Activated T-helper 1 cell treated with anti-CD3 and anti-CD28 coated beads, Interleukin-12 subunit alpha, Interleukin-12 subunit beta, Interleukin-2, Interleukin-4 antibody, amounts not matched to agents 30 ng/mL and 10 ng/mL and 1 ng/mL, durations not matched to agents 14 hours and 24 hours and 36 hours (primary cell): ENCODE data around the gene VPS11. TPM values are rescaled to one million over a fixed set of nuclear protein-coding genes. Genes with fewer than 3 reads are reported as not detected.
A peak's percentile ranks its signal among the peaks of the same experiment; 100 is the strongest.
"Not testable (repeated sequence)": the region's sequence is repeated elsewhere in the genome, so short reads cannot be mapped to it uniquely, and the experiment has no call there.

ENCODE experiments used
- DNase-seq: peaks from one replicate; pipeline ENCODE4 v3.0.0; 2021; ENCODE audit warnings: low spot score
- H3K27ac Mint-ChIP-seq: one replicate; pipeline ENCODE4 v1.8.0; 2021; ENCODE audit warnings: mild to moderate bottlenecking, mixed read lengths
- H3K27me3 Mint-ChIP-seq: one replicate; pipeline ENCODE4 v1.8.0; 2022; ENCODE audit warnings: mild to moderate bottlenecking, moderate library complexity, mixed read lengths; ENCODE audit not compliant: insufficient read depth
- H3K36me3 Mint-ChIP-seq: one replicate; pipeline ENCODE4 v1.8.0; 2021; ENCODE audit warnings: low read depth, mixed read lengths
- H3K4me1 Mint-ChIP-seq: one replicate; pipeline ENCODE4 v1.8.0; 2021; ENCODE audit warnings: low read depth, mixed read lengths
- H3K4me3 Mint-ChIP-seq: one replicate; pipeline ENCODE4 v1.8.0; 2021; ENCODE audit warnings: mild to moderate bottlenecking, moderate library complexity, mixed read lengths
- H3K9me3 Mint-ChIP-seq: one replicate; pipeline ENCODE4 v1.8.0; 2021; ENCODE audit warnings: mixed read lengths
- intact Hi-C: fragments of 100-400 bp; cut with micrococcal nuclease; formaldehyde crosslinking; loops from one replicate; pipeline ENCODE4 v1.15.1; 2024
- total RNA-seq: library from RNA; stranded (reverse); gene quantifications from 2 replicates; pipeline ENCODE4 v1.2.3, GENCODE V29; 2022

The VPS11 gene
- total RNA-seq, 1 donor from 2014 or later, result 23.5 TPM

DNA sequence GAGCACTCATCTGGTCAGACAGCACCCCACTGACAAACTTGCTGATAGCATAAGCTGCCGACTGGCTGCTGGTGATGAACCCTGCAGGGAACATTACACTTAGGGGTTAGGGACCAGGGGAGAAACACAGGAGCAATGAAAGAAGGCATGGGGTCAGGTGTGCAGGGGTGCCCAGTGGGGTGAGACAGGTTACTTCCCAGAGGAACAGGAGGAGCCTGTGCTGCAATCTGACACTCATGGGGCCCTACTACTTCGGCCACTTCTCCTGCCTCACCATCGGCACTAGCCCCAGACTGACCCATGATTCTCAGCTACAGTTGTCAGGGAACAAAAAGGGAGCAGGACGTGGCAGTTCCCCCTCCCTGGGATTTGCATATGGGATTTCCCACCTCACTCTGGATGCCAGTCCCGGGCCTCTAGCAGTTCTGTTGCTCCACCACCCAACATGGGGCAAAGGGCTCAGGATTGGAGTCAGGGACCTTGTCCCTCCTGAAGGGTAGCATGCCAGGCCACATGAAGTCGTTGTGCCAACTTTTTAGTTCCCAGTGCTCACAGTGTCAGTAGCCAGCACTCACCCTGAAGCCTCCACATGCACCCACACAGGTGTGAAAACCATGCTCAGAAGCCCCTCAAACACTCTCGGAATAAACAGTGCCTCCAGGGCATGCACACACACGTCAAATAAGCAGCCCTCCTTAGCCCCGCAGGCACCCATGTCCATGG lies 39.1 kb upstream of the VPS11 start:
- intact Hi-C loops, result no loop called here
- H3K36me3 Mint-ChIP-seq, result peaks cover 15% of the 10 kb centered on the region
- H3K4me1 Mint-ChIP-seq, result peaks cover 29% of the 10 kb centered on the region
- DNase-seq, result no peak
- no peaks in the 10 kb centered on the region for H3K27me3 Mint-ChIP-seq
- no peaks in the 10 kb centered on the region for H3K9me3 Mint-ChIP-seq
- peak overlapping the region; percentile 80 for H3K4me3 Mint-ChIP-seq
- peak overlapping the region; percentile 31 for H3K27ac Mint-ChIP-seq

DNA sequence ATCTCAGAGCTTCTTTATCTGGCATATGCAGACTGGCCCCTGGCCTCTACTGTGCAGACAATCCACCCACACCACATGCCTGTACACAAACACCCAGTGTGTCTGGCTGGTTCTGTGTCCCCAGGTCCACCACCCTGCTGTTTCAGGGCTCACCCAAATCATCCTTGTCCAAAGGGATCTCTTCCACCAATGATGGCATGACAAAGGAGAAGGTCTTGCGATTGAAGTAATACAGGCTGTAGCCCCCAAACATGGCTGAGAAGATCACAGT lies 38.6 kb upstream of the VPS11 start:
- DNase-seq, result no peak
- peaks cover 26% of the 10 kb centered on the region for H3K4me1 Mint-ChIP-seq
- H3K27me3 Mint-ChIP-seq, result no peaks in the 10 kb centered on the region
- no peaks in the 10 kb centered on the region for H3K9me3 Mint-ChIP-seq
- H3K36me3 Mint-ChIP-seq, result peaks cover 11% of the 10 kb centered on the region
- peak overlapping the region; percentile 80 for H3K4me3 Mint-ChIP-seq
- peak overlapping the region; percentile 31 for H3K27ac Mint-ChIP-seq
- intact Hi-C loops, result no loop called here

DNA sequence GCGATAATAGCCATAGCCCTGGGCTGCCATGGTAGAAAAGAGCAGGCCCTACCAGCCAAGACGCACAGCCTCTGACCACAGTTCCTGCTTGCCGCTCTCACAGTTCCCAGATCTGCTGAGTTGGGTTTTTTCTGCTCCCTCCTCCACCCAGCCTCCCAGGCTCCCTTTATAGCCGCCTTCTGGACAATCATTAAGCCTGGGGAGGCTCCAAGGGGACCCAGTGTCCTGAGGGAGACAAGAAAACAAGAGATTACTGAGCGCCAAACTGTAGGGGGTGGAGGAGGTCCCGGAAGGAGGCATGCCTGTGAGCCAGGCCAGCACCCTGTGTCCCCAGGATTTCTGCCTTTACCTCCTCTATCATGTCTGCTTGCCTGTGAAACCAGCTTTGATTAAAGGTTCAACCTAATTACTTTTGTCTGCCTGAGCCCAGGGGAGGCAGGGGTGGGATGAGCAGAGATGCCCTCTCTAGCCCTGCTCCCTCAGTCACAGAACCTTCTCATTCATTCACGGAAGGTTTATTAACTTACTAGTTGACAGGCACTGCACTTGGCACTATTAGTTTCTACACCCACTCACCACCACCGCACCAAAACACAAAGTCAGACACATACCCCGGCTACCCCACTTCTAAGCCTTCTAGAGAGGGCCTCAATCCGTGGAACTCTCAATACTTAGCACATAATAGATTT lies 38.1 kb upstream of the VPS11 start:
- peaks cover 21% of the 10 kb centered on the region for H3K4me1 Mint-ChIP-seq
- DNase-seq, result no peak
- no peaks in the 10 kb centered on the region for H3K9me3 Mint-ChIP-seq
- peak overlapping the region; percentile 80 for H3K4me3 Mint-ChIP-seq
- intact Hi-C loops, result loop anchor here (1.0 to 2.0 kb wide), 9 partner anchors 11 to 101 kb away; partner anchors contain the start of genes C2CD2L, CENATAC, HYOU1 and RPS25
- peak overlapping the region; percentile 74 for H3K27ac Mint-ChIP-seq
- peaks cover 10% of the 10 kb centered on the region for H3K36me3 Mint-ChIP-seq
- H3K27me3 Mint-ChIP-seq, result no peaks in the 10 kb centered on the region

DNA sequence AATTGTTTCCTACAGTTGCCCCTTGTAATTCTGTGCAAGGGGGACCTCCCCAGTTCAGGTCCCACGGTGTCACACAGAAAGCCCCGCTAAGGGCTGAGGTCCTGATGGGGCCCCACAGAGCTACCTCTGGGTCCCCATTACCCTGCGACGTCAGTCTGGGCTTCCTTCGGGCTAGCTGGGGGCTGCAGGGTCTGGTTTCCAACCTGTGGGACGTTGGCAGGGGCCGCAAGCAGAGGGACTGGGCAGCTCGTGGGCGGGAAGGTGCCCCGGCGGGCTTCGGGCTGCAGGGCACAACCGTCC lies 37.6 kb upstream of the VPS11 start:
- intact Hi-C loops, result loop anchor here (1.0 to 2.0 kb wide), 9 partner anchors 12 to 101 kb away; partner anchors contain the start of genes C2CD2L, CENATAC, HYOU1 and RPS25
- Mint-ChIP-seq H3K4me3 (peak overlapping the region; percentile 80), H3K9me3 (no peaks in the 10 kb centered on the region), H3K4me1 (peaks cover 16% of the 10 kb centered on the region), H3K36me3 (peaks cover 7% of the 10 kb centered on the region), H3K27me3 (no peaks in the 10 kb centered on the region), H3K27ac (peak overlapping the region; percentile 74)
- no peak for DNase-seq

DNA sequence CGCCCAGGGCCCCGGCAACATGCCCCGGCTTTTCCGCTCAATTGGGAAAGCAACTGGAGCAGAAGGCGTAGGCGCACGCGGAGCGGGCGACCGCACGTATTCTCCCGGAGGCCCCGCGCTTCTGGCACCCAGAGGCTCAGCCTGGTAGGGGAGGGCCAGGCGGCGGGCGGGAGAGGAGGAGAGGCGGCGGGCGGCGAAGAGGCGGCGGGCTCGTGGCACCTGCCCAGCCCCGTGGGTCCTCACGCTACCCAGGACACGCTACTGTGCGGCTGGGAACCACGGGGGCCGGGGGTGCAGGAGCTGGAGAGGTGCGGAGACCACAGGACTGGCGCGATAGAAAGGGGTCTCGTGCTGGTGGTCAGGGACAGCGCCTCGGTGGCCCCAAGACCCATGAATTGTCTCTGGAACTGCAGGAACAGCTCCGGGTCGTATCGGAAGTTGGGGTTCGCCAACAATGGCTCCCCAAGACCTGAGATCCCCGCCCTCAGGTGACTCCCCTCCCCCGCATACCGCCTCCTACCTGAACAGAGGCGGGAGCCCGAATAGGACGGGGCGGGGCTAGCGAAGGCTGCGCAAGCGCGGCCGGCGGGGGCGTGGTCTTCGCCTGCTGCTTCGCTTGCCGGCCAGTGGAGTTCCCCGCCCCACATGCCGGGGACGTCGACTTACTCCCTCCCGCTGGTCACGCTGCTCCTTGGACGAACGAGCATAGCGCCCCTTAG lies 37.1 kb upstream of the VPS11 start, which contains the start of gene SLC37A4:
Gene SLC37A4, minus strand, starts transcription at position 549 of the 719 bp plus-strand sequence.
- intact Hi-C loops, result loop anchor here (1.0 to 2.0 kb wide), 9 partner anchors 12 to 102 kb away; partner anchors contain the start of genes C2CD2L, CENATAC, HYOU1 and RPS25
- H3K27me3 Mint-ChIP-seq, result no peaks in the 10 kb centered on the region

DNA sequence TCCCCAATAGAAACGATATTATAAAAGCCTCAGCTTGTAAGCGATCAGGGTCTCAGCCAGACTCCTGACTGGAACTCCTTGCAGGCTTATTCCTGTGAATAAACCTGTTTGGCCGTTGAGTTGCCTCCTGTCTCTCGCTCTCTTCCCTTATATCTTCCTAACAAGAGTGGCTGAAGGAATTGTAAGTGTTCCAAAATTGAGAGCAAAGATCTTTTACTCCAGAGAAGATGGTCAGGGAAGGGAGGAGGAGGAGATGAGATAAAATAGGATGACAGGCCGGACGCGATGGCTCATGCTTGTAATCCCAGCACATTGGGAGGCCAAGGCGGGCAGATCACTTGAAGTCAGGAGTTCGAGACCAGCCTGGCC lies 35.7 kb upstream of the VPS11 start:
- Mint-ChIP-seq H3K9me3 (no peaks in the 10 kb centered on the region), H3K36me3 (no peaks in the 10 kb centered on the region)

More for the DNA sequence above, 37.1 kb upstream of the VPS11 start, which contains the start of gene SLC37A4:
- Mint-ChIP-seq H3K4me3 (peak within 1 kb of the TSS; percentile 80), H3K27ac (peak within 1 kb of the TSS; percentile 86), H3K4me1 (peaks cover 15% of the 10 kb centered on the region), H3K9me3 (no peaks in the 10 kb centered on the region), H3K36me3 (peaks cover 2% of the 10 kb centered on the region)
- peak; percentile 99 for DNase-seq

DNA sequence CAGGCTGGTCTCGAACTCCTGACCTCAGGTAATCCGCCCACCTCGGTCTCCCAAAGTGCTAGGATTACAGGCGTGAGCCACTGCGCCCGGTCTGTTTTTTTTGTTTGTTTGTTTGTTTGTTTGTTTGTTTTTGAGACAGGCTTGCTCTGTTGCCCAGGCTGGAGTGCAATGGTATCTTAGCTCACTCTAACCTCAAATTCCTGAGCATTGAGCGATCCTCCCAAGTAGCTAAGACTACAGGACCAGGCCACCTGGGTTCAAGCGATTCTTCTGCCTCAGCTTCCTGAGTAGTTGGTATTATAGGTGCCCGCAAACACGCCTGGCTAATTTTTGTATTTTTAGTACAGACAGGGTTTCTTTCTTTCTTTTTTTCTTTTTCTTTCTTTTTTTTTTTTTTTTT lies 34.2 kb upstream of the VPS11 start:
- H3K27ac Mint-ChIP-seq, H3K27me3 Mint-ChIP-seq, H3K9me3 Mint-ChIP-seq, DNase-seq, intact Hi-C loops, H3K4me3 Mint-ChIP-seq, H3K36me3 Mint-ChIP-seq: not testable (repeated sequence)
- peaks cover 15% of the 10 kb centered on the region for H3K4me1 Mint-ChIP-seq

More for the DNA sequence above, 35.7 kb upstream of the VPS11 start:
- intact Hi-C loops, result loop anchor here (2.0 kb wide), 3 partner anchors 63 to 103 kb away; partner anchors contain the start of gene C2CD2L
- Mint-ChIP-seq H3K27me3 (no peaks in the 10 kb centered on the region), H3K27ac (no peak overlapping the region), H3K4me1 (peaks cover 15% of the 10 kb centered on the region), H3K4me3 (no peak overlapping the region)
- DNase-seq, result no peak

DNA sequence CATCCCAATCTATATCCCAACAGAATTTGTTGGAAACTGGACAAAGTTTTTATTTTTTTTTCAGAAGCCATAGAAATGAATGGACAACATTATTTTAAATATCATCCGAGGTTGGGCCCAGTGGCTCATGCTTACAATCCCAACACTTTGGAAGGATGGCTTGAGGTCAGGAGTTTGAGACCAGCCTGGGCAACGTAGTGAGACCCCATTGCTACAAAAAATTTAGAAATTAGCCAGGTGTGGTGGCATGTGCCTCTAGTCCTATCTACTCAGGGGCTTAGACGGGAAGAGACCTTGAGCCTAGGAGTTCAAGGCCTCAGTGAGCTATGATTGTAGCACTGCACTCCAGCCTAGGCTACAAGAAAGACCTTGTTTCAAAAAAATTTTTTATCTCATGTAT lies 32.8 kb upstream of the VPS11 start:
- H3K4me1 Mint-ChIP-seq, result peaks cover 2% of the 10 kb centered on the region
- H3K9me3 Mint-ChIP-seq, result no peaks in the 10 kb centered on the region
- H3K4me3 Mint-ChIP-seq, result no peak overlapping the region
- intact Hi-C loops, result no loop called here
- H3K27me3 Mint-ChIP-seq, result no peaks in the 10 kb centered on the region
- no peak for DNase-seq
- H3K36me3 Mint-ChIP-seq, result no peaks in the 10 kb centered on the region
- no peak overlapping the region for H3K27ac Mint-ChIP-seq

DNA sequence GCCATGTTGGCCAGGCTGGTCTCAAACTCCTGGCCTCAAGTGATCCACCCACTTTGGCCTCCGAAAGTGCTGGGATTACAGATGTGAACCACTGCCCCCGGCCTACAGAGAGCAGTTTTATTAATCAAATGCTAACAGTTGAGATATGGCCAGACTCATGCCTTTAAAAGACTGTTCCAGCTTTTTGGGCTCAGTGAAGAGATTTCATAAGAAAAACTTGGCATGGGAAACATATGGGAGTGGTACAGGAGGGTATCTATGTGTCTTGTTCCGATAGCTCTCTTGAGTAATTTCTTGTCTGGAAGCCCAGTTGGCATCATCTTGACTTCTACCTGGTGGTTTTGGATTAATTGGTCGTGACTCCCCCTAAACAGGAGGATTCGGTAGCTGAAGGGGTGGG lies 28.7 kb upstream of the VPS11 start:
- peaks cover 8% of the 10 kb centered on the region for H3K4me1 Mint-ChIP-seq
- H3K27ac Mint-ChIP-seq, result no peak overlapping the region
- intact Hi-C loops, result no loop called here
- no peaks in the 10 kb centered on the region for H3K9me3 Mint-ChIP-seq
- no peak overlapping the region for H3K4me3 Mint-ChIP-seq
- H3K36me3 Mint-ChIP-seq, result no peaks in the 10 kb centered on the region
- no peaks in the 10 kb centered on the region for H3K27me3 Mint-ChIP-seq
- no peak for DNase-seq

DNA sequence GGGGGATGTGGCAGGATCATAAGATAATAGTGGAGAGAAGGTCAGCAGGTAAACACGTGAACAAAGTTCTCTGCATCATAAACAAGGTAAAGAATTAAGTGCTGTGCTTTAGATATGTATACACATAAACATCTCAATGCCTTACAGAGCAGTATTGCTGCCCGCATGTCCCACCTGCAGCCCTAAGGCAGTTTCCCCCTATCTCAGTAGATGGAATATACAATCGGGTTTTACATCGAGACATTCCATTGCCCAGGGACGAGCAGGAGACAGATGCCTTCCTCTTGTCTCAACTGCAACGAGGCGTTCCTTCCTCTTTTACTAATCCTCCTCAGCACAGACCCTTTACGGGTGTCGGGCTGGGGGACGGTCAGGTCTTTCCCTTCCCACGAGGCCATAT lies 28.1 kb upstream of the VPS11 start:
- H3K27me3 Mint-ChIP-seq, H3K36me3 Mint-ChIP-seq, H3K4me3 Mint-ChIP-seq, H3K4me1 Mint-ChIP-seq, intact Hi-C loops, H3K27ac Mint-ChIP-seq, H3K9me3 Mint-ChIP-seq, DNase-seq: not testable (repeated sequence)

DNA sequence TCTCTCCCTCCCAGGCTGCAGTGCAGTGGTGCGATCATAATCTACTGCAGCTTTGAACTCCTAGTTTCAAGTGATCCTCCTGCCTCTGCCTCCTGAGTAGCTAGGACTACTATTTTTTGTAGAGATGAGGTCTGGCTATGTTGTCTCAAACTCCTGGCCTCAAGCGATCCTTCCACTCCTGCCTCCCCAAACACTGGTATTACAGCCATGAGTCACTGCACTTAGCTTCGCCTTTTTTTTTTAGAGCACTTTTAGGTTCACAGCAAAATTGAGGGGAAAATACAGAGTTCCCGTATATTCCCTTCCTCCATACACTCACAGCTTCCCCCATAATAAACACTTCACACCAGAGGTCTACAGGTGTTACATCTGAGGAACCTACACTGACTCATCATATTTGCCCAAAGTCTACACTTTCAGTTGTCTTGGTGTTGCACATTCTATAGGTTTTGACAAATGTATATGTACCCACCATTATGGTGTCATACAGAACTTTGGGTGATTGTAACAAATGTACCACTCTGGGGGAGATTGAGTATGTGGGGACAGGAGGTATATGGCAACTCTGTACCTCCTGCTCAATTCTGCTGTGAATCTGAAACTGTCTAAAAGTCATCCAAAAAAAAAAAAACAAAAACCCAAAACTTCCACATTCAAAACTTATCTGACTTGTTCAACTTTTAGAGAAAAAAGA lies 25.6 kb upstream of the VPS11 start:
- DNase-seq, result no peak
- Mint-ChIP-seq H3K4me1 (peaks cover 8% of the 10 kb centered on the region), H3K36me3 (peaks cover 20% of the 10 kb centered on the region), H3K4me3 (no peak overlapping the region), H3K27ac (peak overlapping the region; percentile 56), H3K9me3 (no peaks in the 10 kb centered on the region), H3K27me3 (no peaks in the 10 kb centered on the region)
- intact Hi-C loops, result loop anchor here (1.0 kb wide), 1 partner anchor 12 kb away; the partner anchor contains the start of gene SLC37A4

DNA sequence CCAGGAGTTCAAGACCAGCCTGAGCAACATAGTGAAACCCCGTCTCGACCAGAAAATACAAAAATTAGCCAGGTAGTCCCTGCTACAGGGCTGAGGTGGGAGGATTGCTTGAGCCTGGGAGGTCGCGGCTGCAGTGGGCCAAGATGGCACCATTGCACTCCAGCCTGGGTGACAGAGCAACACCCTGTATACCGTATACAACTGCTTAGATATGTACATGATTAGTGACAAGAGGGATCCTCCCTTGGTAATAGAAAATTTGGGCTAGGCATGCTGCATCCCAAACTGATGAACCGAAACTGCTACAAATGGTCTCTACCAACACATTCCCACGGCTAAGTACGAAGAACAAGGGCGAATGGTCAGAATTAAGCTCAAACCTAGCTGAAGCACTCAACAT lies 24.7 kb upstream of the VPS11 start:
- intact Hi-C loops, result loop anchor here (1.0 kb wide), 1 partner anchor 13 kb away; the partner anchor contains the start of gene SLC37A4
- no peak overlapping the region for H3K27ac Mint-ChIP-seq
- no peaks in the 10 kb centered on the region for H3K27me3 Mint-ChIP-seq
- DNase-seq, result no peak
- peaks cover 28% of the 10 kb centered on the region for H3K36me3 Mint-ChIP-seq
- no peaks in the 10 kb centered on the region for H3K9me3 Mint-ChIP-seq
- H3K4me3 Mint-ChIP-seq, result no peak overlapping the region
- H3K4me1 Mint-ChIP-seq, result peaks cover 8% of the 10 kb centered on the region
